ENCODE measurements around the gene DCD. TPM values are rescaled to one million over a fixed set of nuclear protein-coding genes. Genes with fewer than 3 reads are reported as not detected.

The DCD gene, protein sequence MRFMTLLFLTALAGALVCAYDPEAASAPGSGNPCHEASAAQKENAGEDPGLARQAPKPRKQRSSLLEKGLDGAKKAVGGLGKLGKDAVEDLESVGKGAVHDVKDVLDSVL
- polyA plus RNA-seq (2013, experiment 1 of 4): not detected
- polyA plus RNA-seq (2013, experiment 2 of 4): not detected
- not detected for polyA plus RNA-seq (2013, experiment 3 of 4)
- not detected for polyA plus RNA-seq (2013, experiment 4 of 4)

DNA sequence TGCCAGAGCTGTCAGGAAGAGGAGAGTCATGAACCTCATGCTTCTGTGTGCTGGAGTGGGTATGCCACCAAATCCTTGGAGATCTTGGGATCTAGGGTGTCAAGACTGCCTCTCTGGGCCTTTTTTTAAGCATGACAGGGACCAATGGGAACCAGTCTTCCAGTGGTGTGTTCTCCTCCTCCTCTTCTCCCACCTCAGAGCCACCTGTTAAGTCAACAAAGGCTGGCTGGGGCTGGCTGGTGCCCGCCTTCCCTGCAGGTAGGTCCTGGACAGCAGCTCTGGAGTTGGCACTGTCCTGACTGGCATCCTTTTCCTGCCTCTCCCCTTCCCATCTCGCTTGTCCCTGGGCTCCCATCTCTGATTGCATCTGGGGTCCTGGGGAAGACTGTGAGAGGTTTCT is at the start of gene DCD:
TSS of gene DCD (minus strand) at position 101 of the 400 bp plus-strand sequence. CDS start at position 39, 62 bp downstream.
- no peaks in the 10 kb centered on the region for H3K27me3 ChIP-seq (ENCODE audit: control insufficient read depth, insufficient read depth, low read length, poor library complexity, severe bottlenecking)
- WGBS, 2 experiments: 90 to 98% methylated on average over 2 of the region's 2 CpGs

DNA sequence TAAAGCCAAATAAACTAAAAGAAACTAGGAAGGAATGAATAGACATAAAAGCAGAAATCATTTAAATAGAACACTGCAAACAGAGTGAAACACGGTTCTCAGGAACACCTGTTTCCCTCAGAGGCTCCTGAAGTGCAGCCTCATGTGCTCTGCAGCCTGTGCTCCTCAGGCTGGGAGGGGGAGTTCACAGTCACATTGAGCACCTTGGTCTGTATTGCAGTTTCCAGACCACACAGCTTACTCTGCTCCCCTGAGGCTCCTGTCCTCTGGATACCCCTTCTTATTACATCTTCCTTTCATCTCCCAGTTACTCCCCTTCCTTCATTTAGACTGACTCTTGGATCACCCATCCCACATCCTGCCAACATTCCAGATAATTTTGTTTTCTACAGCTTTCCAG is 49.7 kb upstream of the DCD start:
- peaks cover 7% of the 10 kb centered on the region for H3K4me1 ChIP-seq (ENCODE audit: control insufficient read depth, insufficient read depth, low read length)
- H3K9me3 ChIP-seq (ENCODE audit: control insufficient read depth, low read length): no peaks in the 10 kb centered on the region
- no peaks in the 10 kb centered on the region for H3K27me3 ChIP-seq (ENCODE audit: control insufficient read depth, insufficient read depth, low read length, poor library complexity, severe bottlenecking)
- no peaks in the 10 kb centered on the region for H3K36me3 ChIP-seq (ENCODE audit: control insufficient read depth, insufficient read depth, low read length)
- no peak overlapping the region for H3K27ac ChIP-seq (ENCODE audit: insufficient read depth, low read depth, low read length, poor library complexity, severe bottlenecking)
- no peak overlapping the region for H3K4me3 ChIP-seq (ENCODE audit: insufficient read depth, low read depth, low read length)
- 70 to 74% methylated on average over 1 of the region's 1 CpG for WGBS, 2 experiments

More for the DNA sequence above, at the start of gene DCD:
- no peaks in the 10 kb centered on the region for H3K9me3 ChIP-seq (ENCODE audit: control insufficient read depth, low read length)
- no peak within 1 kb of the TSS for H3K27ac ChIP-seq (ENCODE audit: insufficient read depth, low read depth, low read length, poor library complexity, severe bottlenecking)
- no peaks in the 10 kb centered on the region for H3K36me3 ChIP-seq (ENCODE audit: control insufficient read depth, insufficient read depth, low read length)
- no peak within 1 kb of the TSS for H3K4me3 ChIP-seq (ENCODE audit: insufficient read depth, low read depth, low read length)
- no peaks in the 10 kb centered on the region for H3K4me1 ChIP-seq (ENCODE audit: control insufficient read depth, insufficient read depth, low read length)

DNA sequence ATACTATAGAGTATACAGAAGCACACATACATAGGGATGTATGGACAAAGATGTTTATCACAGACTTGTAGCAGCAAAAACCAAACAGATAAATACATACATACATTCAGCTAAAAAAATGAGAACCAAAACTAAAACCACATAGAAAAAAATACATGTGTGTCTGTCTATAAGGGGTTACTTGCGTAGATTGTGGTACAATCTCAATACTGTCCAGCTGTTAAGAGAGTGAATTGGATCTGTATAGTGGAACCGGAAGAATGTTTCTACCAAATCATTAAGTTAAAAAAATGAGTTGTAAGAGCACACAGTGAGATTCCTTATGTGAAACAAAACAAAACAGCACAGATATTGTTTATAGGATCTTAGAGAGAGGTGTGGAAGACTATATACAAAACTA is 44.2 kb upstream of the DCD start:
- Histone ChIP-seq H3K4me3 (ENCODE audit: insufficient read depth, low read depth, low read length) (no peak overlapping the region), H3K27ac (ENCODE audit: insufficient read depth, low read depth, low read length, poor library complexity, severe bottlenecking) (no peak overlapping the region), H3K4me1 (ENCODE audit: control insufficient read depth, insufficient read depth, low read length) (no peaks in the 10 kb centered on the region), H3K9me3 (ENCODE audit: control insufficient read depth, low read length) (no peaks in the 10 kb centered on the region), H3K27me3 (ENCODE audit: control insufficient read depth, insufficient read depth, low read length, poor library complexity, severe bottlenecking) (no peaks in the 10 kb centered on the region), H3K36me3 (ENCODE audit: control insufficient read depth, insufficient read depth, low read length) (no peaks in the 10 kb centered on the region)
- WGBS, 2 experiments: 88 to 92% methylated on average over 2 of the region's 2 CpGs

DNA sequence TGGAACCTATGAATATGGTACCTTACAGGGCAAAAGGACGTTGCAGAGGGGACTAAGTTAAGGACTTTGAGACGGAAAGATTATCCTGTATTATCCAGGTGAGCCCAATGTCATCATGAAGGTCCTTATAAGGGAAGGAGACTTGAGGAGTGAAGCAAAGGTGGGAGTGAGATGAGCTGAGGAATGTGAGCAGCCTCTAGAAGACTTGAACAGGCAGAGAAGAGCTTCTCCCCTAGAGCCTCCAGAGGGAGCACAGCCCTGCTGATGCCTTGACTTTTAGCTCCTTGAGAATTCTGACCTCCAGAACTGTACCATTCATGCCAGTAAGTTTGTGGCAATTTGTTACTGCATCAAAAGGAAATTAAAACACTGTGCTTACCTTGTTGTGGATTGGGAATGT is 41.8 kb upstream of the DCD start:
- H3K36me3 ChIP-seq (ENCODE audit: control insufficient read depth, insufficient read depth, low read length): no peaks in the 10 kb centered on the region
- H3K27me3 ChIP-seq (ENCODE audit: control insufficient read depth, insufficient read depth, low read length, poor library complexity, severe bottlenecking): no peaks in the 10 kb centered on the region
- no peaks in the 10 kb centered on the region for H3K4me1 ChIP-seq (ENCODE audit: control insufficient read depth, insufficient read depth, low read length)
- WGBS, 2 experiments: 63 to 71% methylated on average over 2 of the region's 2 CpGs
- H3K27ac ChIP-seq (ENCODE audit: insufficient read depth, low read depth, low read length, poor library complexity, severe bottlenecking): no peak overlapping the region
- H3K4me3 ChIP-seq (ENCODE audit: insufficient read depth, low read depth, low read length): no peak overlapping the region
- no peaks in the 10 kb centered on the region for H3K9me3 ChIP-seq (ENCODE audit: control insufficient read depth, low read length)

DNA sequence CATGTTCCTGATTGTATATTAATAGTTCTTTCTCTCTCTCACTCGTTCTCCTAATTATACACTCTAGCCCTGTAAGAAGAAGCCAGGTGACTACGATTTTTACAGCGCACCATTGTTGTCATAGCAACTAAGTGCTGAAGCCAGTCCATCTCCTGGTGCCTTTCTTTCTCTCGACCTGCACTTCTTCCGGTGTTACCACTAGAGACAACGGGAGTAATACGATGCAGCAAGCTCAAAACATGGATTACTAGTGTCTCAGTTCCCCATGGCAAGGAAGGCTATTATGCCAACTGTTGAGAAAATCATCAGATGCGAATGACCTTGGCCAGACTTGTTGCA is 40.8 kb upstream of the DCD start:
- no peaks in the 10 kb centered on the region for H3K9me3 ChIP-seq (ENCODE audit: control insufficient read depth, low read length)
- H3K36me3 ChIP-seq (ENCODE audit: control insufficient read depth, insufficient read depth, low read length): no peaks in the 10 kb centered on the region
- 89 to 90% methylated on average over 8 of the region's 8 CpGs for WGBS, 2 experiments
- no peak overlapping the region for H3K4me3 ChIP-seq (ENCODE audit: insufficient read depth, low read depth, low read length)
- no peak overlapping the region for H3K27ac ChIP-seq (ENCODE audit: insufficient read depth, low read depth, low read length, poor library complexity, severe bottlenecking)
- H3K27me3 ChIP-seq (ENCODE audit: control insufficient read depth, insufficient read depth, low read length, poor library complexity, severe bottlenecking): no peaks in the 10 kb centered on the region
- H3K4me1 ChIP-seq (ENCODE audit: control insufficient read depth, insufficient read depth, low read length): peaks cover 6% of the 10 kb centered on the region

DNA sequence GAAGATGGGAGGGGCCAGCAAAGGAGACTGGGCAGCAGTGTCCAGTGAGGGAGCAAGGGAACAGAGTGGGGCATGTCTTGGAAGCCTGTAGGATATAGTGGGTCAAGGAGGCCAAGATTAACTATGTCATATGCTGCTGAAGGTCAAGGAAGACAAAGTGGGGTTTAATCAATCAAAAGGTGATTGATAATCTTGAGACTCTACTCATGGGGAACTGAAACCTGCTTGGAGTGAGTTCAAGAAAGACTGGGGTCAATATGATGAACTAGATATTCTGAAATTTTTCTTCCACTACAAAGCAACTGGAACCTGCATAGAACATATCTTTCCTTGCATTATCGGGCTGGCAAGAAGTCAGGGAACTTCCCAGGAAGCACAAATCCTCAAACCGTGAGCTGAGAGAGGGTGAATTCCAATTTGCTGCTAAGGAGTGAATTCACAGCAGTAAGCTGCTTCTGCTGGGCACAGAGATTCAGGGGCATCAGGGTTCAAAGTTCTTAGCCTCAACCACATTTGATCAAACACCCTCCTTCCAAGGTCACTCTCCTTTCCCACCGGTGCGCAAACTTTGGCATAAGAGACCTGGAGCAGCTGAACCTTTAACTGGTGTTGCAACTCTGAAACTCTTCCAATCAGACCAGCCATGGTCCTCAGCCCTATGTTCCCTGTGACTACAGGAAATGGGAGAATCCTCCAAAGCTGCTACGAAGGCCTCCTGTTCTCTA is 40.3 kb upstream of the DCD start:
- peaks cover 11% of the 10 kb centered on the region for H3K4me1 ChIP-seq (ENCODE audit: control insufficient read depth, insufficient read depth, low read length)
- H3K27me3 ChIP-seq (ENCODE audit: control insufficient read depth, insufficient read depth, low read length, poor library complexity, severe bottlenecking): no peaks in the 10 kb centered on the region
- no peak overlapping the region for H3K4me3 ChIP-seq (ENCODE audit: insufficient read depth, low read depth, low read length)
- H3K27ac ChIP-seq (ENCODE audit: insufficient read depth, low read depth, low read length, poor library complexity, severe bottlenecking): no peak overlapping the region
- H3K9me3 ChIP-seq (ENCODE audit: control insufficient read depth, low read length): no peaks in the 10 kb centered on the region
- H3K36me3 ChIP-seq (ENCODE audit: control insufficient read depth, insufficient read depth, low read length): no peaks in the 10 kb centered on the region
- 94 to 97% methylated on average over 4 to 5 of the region's 5 CpGs for WGBS, 2 experiments

DNA sequence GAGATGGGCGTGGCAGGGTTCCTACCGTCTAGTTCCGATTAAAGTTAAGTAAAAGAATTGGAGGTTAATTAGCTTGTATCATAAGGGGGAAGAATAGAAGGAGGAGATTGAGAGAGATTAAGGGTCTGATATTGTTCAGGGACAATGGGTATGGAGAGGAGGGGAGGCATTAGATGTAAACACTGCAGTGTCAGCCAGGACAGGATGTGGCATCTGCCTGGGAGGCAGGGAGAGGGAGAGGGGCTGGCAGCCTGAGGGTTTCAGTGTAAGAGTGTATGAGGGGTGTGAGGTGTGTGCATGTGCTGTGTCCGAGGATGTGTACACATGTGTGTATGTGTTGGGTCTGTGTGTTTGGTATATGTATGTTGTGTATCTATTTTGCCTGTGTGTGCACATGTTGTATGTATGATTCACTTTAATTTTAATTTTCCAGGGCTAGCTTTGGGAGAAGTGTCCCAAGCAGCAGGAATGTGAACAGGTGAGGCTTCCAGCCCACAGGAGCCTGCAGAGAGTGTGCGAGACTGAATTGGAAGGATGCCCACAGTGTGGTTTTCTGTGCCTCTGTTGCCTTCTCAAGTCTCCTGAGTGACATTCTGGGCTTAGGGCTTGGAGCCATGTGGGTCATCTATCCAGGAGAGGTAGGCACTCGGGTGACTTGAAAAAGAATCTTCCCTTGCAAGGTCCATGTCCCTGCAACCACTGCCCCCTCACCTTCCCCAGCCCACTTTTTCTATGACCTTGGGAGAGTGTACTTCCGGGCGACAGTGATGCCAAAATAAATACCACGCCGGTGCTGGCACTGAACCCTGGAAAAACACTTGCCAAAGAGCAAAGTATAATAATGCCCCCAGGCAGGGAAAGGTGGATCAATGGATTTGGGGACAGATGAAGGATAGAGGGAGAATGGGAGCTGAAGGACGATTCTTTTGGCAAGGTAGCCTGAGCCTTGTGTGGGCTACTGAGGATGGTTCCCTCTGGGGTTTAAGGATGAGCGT is 36.8 kb upstream of the DCD start:
- H3K4me3 ChIP-seq (ENCODE audit: insufficient read depth, low read depth, low read length): no peak overlapping the region

DNA sequence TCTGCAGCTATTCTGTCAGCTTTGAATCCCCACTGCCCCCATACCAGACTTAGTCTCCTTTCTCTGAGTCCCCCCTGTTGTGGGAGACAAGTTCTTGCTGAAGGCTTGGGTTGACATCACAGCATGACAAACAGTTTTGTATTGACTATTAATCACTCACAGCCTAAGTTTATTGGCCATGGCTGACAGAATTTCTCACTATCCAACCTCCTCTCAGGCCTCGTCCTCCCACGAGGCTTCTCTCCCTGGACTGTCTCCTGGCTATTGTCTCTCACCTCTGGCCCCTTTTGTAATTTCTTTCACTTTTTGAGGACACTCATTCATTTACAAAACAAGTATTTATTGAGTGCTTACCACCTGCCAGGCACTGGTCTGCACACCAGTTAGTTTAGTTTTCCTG is 35.2 kb upstream of the DCD start:
- Histone ChIP-seq H3K27ac (ENCODE audit: insufficient read depth, low read depth, low read length, poor library complexity, severe bottlenecking) (no peak overlapping the region), H3K9me3 (ENCODE audit: control insufficient read depth, low read length) (no peaks in the 10 kb centered on the region), H3K4me1 (ENCODE audit: control insufficient read depth, insufficient read depth, low read length) (peaks cover 14% of the 10 kb centered on the region), H3K27me3 (ENCODE audit: control insufficient read depth, insufficient read depth, low read length, poor library complexity, severe bottlenecking) (no peaks in the 10 kb centered on the region), H3K36me3 (ENCODE audit: control insufficient read depth, insufficient read depth, low read length) (no peaks in the 10 kb centered on the region), H3K4me3 (ENCODE audit: insufficient read depth, low read depth, low read length) (no peak overlapping the region)
- 9 to 15% methylated on average over 2 of the region's 2 CpGs for WGBS, 2 experiments

More for the DNA sequence above, 36.8 kb upstream of the DCD start:
- Histone ChIP-seq H3K36me3 (ENCODE audit: control insufficient read depth, insufficient read depth, low read length) (no peaks in the 10 kb centered on the region), H3K27me3 (ENCODE audit: control insufficient read depth, insufficient read depth, low read length, poor library complexity, severe bottlenecking) (no peaks in the 10 kb centered on the region), H3K27ac (ENCODE audit: insufficient read depth, low read depth, low read length, poor library complexity, severe bottlenecking) (no peak overlapping the region), H3K9me3 (ENCODE audit: control insufficient read depth, low read length) (no peaks in the 10 kb centered on the region), H3K4me1 (ENCODE audit: control insufficient read depth, insufficient read depth, low read length) (peaks cover 14% of the 10 kb centered on the region)
- 86 to 87% methylated on average over 12 of the region's 12 CpGs for WGBS, 2 experiments

DNA sequence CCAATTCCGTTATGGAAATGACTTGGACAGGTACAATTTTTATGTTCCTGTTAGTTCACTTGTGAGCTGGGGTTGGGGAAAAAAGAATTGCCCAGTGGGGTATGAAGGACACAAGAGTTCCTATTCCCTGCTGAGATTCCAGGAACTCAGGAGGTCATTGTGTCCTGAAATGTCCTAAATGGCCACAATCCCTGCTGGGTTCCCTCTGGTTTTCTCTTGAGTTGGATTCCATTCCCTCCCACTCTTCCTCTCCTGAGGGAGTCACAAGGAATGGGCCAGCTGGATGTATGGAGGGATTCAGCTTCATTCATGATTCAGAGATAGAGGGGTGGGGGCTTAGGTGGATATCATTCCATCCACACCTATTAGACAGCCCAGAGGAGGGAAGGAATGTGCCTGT is 34.5 kb upstream of the DCD start:
- Histone ChIP-seq H3K36me3 (ENCODE audit: control insufficient read depth, insufficient read depth, low read length) (no peaks in the 10 kb centered on the region), H3K27me3 (ENCODE audit: control insufficient read depth, insufficient read depth, low read length, poor library complexity, severe bottlenecking) (no peaks in the 10 kb centered on the region), H3K4me1 (ENCODE audit: control insufficient read depth, insufficient read depth, low read length) (peaks cover 14% of the 10 kb centered on the region), H3K9me3 (ENCODE audit: control insufficient read depth, low read length) (no peaks in the 10 kb centered on the region), H3K4me3 (ENCODE audit: insufficient read depth, low read depth, low read length) (no peak overlapping the region), H3K27ac (ENCODE audit: insufficient read depth, low read depth, low read length, poor library complexity, severe bottlenecking) (no peak overlapping the region)
- 72 to 86% methylated on average over 1 of the region's 1 CpG for WGBS, 2 experiments

DNA sequence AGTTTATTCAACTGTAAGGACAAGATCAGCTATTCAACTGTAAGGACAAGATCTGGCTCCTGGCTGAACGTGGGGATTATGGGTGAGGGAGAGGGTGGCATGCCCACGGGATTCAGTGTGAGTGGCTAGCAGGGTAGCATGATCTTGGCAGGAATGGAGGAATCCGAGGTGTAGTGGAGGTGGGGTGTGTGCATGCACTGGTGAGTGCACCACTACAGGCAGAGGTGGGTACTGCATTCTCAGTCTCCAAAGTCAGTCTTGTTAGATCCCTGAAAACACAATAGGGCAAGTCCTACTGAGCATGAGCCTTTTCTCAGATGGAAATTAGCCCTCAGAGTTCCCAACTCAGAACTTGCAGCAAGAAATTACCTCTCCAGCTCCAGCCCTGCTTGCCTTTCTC is 32.2 kb upstream of the DCD start:
- no peaks in the 10 kb centered on the region for H3K36me3 ChIP-seq (ENCODE audit: control insufficient read depth, insufficient read depth, low read length)
- H3K27ac ChIP-seq (ENCODE audit: insufficient read depth, low read depth, low read length, poor library complexity, severe bottlenecking): no peak overlapping the region
- H3K4me3 ChIP-seq (ENCODE audit: insufficient read depth, low read depth, low read length): no peak overlapping the region
- peaks cover 14% of the 10 kb centered on the region for H3K4me1 ChIP-seq (ENCODE audit: control insufficient read depth, insufficient read depth, low read length)
- H3K27me3 ChIP-seq (ENCODE audit: control insufficient read depth, insufficient read depth, low read length, poor library complexity, severe bottlenecking): no peaks in the 10 kb centered on the region
- H3K9me3 ChIP-seq (ENCODE audit: control insufficient read depth, low read length): no peaks in the 10 kb centered on the region
- 76 to 81% methylated on average over 3 of the region's 3 CpGs for WGBS, 2 experiments

Data from ectodermal cell (in vitro differentiated cells).